ENCODE data around the gene SQSTM1.

- TF ChIP-seq EP300 (IDR thresholded peaks at IDR 0.05; ENCODE audit: borderline replicate concordance in 1 of 2, low read depth in 1 of 2, low read length in 1 of 2) (no peak), USF2 (IDR thresholded peaks at IDR 0.05; ENCODE audit: borderline replicate concordance, low read depth, low read length) (no peak), CTCF (IDR thresholded peaks at IDR 0.05) (no peak), TAF1 (IDR thresholded peaks at IDR 0.05; ENCODE audit: borderline replicate concordance, low read depth, low read length) (no peak), MXI1 (IDR thresholded peaks at IDR 0.05; ENCODE audit: low read depth, low read length) (no peak), ELF1 (IDR thresholded peaks at IDR 0.05) (no peak), JUND (IDR thresholded peaks at IDR 0.05) (no peak), TEAD4 (IDR thresholded peaks at IDR 0.05; ENCODE audit: borderline replicate concordance, insufficient read depth) (no peak), POLR2AphosphoS5 (IDR thresholded peaks at IDR 0.05; ENCODE audit: low read depth, low read length) (no peak), SMC3 (IDR thresholded peaks at IDR 0.05; ENCODE audit: low read depth, low read length) (no peak)
These were observed 51.5 kb downstream of the SQSTM1 start for GRCh38 chr5:179872055-179872827.

All from SK-N-SH (cell line).